ENCODE measurements around the gene ENG.
"Not testable (repeated sequence)": the region's sequence is repeated elsewhere in the genome, so short reads cannot be mapped to it uniquely, and the experiment has no call there.

The ENG gene

GRCh38 chr9:127878001-127878651 is 23.7 kb upstream of the ENG start:
- DNase-seq, result no peak

- DNase-seq, result peak; percentile 59
These were observed 23.1 kb upstream of the ENG start, which contains the start of gene AK1 for GRCh38 chr9:127877566-127877998. TSS of gene AK1 (minus strand) at chr9:127877675. CDS start at chr9:127874617, 3,058 bp downstream.

GRCh38 chr9:127876764-127877562 is 22.5 kb upstream of the ENG start:
- DNase-seq, result no peak

GRCh38 chr9:127876026-127876763 is 21.7 kb upstream of the ENG start:
- no peak for DNase-seq

DNA sequence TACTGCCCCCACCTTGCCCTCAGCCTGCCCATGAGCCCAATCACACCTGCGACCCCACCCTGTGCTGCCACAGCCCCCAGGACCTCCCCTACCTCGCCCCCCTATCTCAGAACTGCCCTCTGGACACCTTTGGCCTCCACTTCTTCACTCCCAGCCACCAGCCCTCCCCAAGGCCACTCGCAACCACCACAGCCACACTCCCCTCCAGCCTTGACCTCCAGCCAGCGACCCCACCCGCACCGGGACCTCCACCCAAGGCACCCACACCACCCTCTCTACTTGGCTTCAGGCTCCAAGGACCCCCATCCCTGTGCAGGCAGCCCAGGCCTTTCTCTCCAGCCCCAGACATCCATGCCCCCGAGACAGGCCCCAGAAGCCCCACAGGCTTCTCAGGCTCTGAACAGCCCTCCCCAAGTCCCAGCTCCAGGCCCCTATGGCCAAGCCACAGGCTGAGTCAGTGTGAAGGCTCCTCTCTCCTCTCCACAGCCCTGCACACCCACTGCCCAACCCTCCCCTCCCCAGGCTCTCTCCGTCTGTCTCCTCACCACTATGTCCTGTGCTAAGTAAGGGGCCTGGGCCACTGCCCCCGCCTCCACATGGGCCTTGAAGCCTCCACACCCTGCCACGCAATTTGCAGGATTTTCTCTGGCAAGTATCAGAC is 21.0 kb upstream of the ENG start:
- DNase-seq, result peak; percentile 72

DNA sequence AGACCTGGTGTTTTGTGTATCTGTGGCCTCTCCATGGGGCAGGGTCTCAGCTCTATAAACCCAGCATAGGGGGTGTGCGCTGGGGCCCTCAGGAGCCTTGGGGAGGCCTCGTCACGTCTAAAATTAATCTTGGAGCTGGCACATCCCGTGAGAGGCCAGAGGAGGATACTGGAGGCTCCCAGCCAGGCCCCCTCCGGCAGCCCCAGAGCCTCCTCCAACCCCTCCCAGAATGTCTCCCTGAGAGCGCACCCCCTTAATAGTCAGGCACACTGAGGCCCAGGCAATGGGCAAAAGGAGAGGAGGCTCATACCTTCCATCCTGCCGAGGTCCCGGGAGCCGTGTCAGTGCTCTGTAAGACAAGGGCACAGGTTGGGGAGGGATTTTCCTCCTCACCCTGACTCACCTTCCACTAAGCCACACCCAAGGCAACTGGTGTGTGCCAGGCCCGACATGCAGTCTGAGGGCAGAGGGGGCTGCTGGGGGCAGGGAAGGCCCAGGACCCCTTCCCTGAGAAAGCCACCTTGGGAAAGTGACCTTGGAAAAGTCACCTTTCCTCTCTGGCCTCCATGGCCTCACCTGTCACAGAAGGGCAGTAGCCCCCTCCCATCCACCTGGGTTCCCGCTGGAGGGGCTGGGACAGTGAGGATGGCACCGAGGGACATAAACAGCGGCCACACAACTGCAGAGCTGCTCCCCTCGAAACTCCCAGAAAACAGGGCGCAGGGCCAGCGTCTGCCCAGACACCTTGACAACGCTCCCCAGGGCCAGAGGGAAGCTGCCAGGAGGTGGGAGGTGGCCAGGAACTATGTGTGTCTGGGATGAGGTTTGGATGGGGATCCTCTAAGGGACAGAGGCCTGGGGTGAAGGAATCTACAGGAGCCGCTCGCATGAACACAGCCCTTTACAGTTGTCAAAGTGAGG is 20.1 kb upstream of the ENG start:
- DNase-seq, result no peak

GRCh38 chr9:127873886-127874285 is 19.4 kb upstream of the ENG start:
- DNase-seq, result no peak

GRCh38 chr9:127873223-127873691 is 18.8 kb upstream of the ENG start:
- DNase-seq, result no peak

- no peak for DNase-seq
These were observed 18.1 kb upstream of the ENG start for GRCh38 chr9:127872369-127873222.

DNA sequence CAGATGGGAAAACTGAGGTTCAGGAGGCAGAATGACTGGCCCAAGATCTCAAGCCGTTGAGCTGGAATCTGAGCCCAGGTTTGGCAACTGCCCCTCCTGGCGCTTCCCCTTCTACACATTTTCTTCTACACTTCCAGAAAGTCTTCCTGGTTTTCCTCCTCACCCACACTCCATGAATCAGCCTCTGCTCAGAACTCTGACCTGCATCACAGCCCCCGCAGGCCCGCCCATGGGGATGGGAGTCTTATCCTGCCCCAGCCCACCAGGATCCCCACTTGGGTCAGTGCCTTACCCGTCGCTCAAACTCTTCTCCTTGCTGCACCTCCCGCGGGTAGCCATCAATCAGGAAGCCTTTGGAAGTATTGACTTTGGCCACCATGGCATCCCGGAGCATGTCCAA is 17.1 kb upstream of the ENG start:
- no peak for DNase-seq

- DNase-seq, result no peak
These were observed 16.4 kb upstream of the ENG start for GRCh38 chr9:127870887-127871286.

DNA sequence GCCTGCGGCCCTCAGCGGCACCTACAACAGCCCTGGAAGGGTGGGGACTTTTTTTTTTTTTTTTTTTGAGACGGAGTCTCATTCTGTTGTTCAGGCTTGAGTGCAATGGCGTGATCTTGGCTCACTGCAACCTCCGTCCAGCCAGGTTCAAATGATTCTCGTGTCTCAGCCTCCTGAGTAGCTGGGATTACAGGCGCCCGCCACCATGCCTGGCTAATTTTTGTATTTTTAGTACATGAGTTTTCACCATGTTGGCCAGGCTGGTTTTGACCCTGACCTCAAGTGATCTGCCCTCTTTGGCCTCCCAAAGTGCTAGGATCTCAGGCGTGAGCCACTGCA is 15.7 kb upstream of the ENG start:
- not testable (repeated sequence) for DNase-seq

GRCh38 chr9:127869310-127870152 is 15.1 kb upstream of the ENG start:
- DNase-seq, result peak; percentile 68

DNA sequence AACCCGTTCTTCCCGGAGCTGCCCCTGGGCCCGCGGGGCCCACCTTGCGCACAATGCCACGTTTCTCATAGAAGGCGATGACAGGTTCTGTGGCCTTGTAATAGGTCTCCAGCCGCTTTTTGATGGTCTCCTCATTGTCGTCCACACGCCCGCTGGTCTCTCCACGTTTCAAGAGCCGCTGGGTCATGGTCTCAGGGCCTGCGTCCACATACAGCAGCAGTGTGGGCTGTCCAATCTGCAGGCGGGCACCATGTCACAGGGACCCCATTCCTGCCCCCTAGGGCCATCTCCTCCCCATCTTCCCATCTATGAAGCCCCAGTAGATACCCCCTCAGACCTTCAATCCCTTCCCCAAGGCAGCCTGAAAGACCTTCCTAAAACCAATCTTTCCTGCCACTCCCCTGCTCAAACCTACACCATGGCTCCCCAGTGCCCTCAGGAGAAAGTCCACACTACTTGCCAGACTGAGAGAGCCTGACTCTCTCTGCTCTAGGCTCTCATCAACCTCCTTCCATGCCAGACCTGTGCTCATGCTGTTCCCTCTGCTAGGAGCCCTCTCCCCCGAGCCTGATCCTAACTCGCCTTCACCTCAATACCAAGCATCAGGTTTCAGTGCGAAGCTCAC is 13.9 kb upstream of the ENG start:
- no peak for DNase-seq

DNA sequence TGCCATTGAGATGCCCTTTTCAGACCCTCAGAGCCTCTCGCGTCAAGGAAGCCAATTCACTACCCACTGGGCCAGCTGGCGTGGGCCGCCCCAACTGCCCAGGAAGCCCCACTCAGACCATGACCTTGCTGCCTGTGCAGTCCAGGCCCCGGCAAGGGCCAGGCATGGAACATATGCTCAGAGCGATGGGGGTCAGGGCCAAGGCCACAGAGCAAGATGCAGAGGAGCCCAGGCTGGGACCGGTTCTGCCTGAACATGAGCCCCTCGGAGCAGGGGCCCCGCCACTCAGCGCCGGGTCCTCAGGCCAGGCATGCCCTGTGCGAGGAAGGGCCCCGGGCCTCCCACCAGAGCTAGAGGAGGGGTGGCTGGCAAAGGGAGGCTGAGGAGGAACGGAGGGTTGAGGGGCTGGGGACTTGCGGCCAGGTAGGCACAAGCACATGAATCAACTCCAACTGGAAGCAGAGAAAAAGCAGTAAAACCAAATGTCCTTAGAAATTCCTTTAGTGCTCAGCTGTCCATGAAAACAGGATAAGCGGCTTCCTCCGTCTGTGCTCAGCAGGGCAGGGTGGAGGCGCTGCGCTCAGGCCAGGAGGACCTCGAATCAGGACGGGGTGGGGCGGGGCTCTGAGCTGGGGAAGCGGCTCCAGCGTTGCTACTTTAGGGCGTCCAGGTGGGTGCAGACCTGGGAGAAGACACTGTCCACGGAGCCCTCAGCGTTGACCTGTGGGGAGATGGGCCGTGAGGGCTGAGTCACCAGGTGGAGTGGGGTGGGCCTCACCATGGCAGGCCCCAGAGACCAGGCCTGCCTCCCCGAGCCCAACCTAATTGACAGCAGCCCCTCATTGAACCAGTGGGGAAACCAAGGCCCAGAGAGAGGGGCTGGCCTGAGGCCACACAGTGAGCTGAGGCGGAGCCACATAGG is 13.2 kb upstream of the ENG start:
- DNase-seq, result no peak

DNA sequence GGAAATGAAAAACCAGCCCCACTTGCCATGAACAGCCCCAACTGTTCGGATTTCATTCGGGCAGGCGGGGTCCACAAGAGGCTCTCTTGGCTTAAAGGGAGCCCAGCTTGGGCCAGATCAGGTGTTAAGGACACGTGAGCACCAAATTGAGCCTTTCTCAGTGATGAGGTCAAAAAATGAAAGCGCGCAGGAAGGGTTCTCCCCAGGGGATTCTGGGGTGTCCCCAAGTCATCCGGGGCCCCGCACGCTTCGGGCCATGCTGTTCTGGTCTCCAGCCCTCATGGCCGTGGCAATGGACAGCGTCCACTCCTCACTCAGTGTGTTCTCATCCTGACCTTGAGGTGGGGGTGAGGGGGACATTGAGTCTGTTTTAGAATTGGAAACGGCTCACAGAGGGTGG is 12.1 kb upstream of the ENG start:
- DNase-seq, result no peak

DNA sequence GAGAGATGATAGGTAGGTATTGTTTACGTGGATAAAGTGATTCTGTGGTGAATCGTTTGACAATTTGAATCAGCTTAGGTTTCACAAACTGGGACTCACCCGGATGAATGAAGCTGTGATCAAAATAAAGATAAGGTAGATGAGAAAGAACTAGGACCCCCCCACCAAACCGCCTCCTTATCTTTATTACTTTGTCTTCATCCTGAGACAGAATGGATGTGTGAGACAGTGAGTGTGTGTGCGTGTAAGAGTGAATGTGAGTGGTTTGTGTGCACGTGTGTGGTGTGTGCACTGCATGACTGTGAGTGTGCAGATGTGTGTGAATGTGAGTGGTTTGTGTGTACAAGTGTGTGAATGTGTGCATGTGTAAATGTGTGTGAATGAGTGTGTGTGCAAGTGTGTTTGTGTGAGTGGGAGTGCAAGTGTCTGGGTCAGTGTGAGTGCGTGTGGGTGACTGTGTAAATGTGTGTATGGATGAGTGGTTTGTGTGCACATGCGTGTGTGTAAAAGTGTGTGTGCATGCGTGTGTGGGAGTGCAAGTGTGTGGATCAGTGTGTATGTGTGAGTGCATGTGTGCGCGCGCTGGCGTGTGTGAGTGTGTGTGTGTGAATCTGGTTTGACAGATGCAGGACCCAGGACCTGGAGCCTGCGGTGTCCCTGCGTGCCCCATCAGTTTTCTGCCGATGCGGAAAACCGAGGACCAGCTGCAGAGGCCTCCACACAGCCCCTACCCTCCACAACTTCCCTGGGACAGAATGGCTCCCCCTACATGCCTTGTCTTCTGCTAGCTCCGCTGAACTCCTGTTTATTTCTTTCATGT is 11.4 kb upstream of the ENG start:
- no peak for DNase-seq
